ENCODE data around the gene TMEM229A.

- TF ChIP-seq CTCF (IDR thresholded peaks at IDR 0.05; ENCODE audit: extremely low read depth in 1 of 2, insufficient read depth in 1 of 2, low read depth in 1 of 2, low read length in 2 of 2) (no peak), POLR2A (IDR thresholded peaks at IDR 0.05; ENCODE audit: low read depth, low read length) (no peak), POLR2AphosphoS5 (IDR thresholded peaks at IDR 0.05; ENCODE audit: insufficient read depth, low read depth, low read length) (no peak), EZH2 (IDR thresholded peaks at IDR 0.05; ENCODE audit: borderline replicate concordance, low read depth, low read length, severe bottlenecking) (no peak), MAX (IDR thresholded peaks at IDR 0.05; ENCODE audit: insufficient read depth, insufficient read length) (no peak), JUN (IDR thresholded peaks at IDR 0.05; ENCODE audit: borderline replicate concordance, insufficient read depth, insufficient read length, low read depth) (no peak), MYC (IDR thresholded peaks at IDR 0.05; ENCODE audit: low read depth, low read length) (no peak), FOS (IDR thresholded peaks at IDR 0.05; ENCODE audit: borderline replicate concordance, insufficient read depth, low read length) (no peak)
Measured at GRCh38 chr7:124029396-124030188, 3.3 kb downstream of the TMEM229A start.
